Gastroesophageal sphincter (tissue), 3 donors: Measurements from ENCODE around the gene ST6GALNAC3.

Experiments used
- EP300 ChIP-seq: sonication (generic); formaldehyde crosslinking; IDR thresholded peaks from one replicate; pipeline ENCODE4 v1.6.1; 2017; ENCODE audit warnings: antibody characterized with exemption, mild to moderate bottlenecking
- POLR2A ChIP-seq, 2 donors: fragments of 450-650 bp; IDR thresholded peaks; one replicate each; pipeline ENCODE4 v1.6.1; 2017; ENCODE audit warnings: antibody characterized with exemption in 2 of 2, mild to moderate bottlenecking in 2 of 2, moderate library complexity in 1 of 2
- POLR2AphosphoS5 ChIP-seq: sonication (generic); formaldehyde crosslinking; IDR thresholded peaks from one replicate; pipeline ENCODE4 v1.6.1; 2017; ENCODE audit warnings: antibody characterized with exemption
- TF ChIP-seq, protein P1 (sequence below), 4 experiments: fragments of 200-600 bp in 2 of 4; fragments of 450-650 bp in 2 of 4; sonication (generic) in 1 of 4; IDR thresholded peaks; one replicate each; pipeline ENCODE4 v1.5.1; 2017 to 2019; ENCODE audit warnings: antibody characterized with exemption in 4 of 4, mild to moderate bottlenecking in 2 of 4, moderate library complexity in 2 of 4

DNA sequence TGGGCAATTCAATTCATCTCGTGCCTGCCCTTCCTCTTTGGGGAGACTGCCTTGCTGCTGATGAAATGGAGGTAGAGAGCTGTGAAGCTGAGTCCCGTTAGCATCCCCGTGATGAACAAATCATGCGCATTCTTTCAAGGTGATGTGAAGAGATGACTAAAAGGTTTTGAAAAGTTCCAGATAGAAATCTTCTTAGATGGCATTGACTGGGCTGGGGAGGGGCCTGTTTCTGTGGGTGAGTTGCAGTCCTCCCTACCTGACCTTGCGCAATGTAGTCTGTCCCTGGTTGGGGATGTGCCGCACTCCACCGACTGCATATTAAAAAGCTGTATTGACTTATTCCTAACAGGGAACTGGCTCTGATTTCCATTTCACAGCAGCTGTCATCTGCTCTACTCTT, 49.6 kb downstream of the ST6GALNAC3 start:
- TF ChIP-seq, protein P1, sequence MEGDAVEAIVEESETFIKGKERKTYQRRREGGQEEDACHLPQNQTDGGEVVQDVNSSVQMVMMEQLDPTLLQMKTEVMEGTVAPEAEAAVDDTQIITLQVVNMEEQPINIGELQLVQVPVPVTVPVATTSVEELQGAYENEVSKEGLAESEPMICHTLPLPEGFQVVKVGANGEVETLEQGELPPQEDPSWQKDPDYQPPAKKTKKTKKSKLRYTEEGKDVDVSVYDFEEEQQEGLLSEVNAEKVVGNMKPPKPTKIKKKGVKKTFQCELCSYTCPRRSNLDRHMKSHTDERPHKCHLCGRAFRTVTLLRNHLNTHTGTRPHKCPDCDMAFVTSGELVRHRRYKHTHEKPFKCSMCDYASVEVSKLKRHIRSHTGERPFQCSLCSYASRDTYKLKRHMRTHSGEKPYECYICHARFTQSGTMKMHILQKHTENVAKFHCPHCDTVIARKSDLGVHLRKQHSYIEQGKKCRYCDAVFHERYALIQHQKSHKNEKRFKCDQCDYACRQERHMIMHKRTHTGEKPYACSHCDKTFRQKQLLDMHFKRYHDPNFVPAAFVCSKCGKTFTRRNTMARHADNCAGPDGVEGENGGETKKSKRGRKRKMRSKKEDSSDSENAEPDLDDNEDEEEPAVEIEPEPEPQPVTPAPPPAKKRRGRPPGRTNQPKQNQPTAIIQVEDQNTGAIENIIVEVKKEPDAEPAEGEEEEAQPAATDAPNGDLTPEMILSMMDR (IDR thresholded peaks at IDR 0.05): no peak
- TF ChIP-seq POLR2A (IDR thresholded peaks at IDR 0.05): no peak
- no peak for TF ChIP-seq POLR2AphosphoS5
- no peak for TF ChIP-seq EP300
